ENCODE measurements around the gene UMODL1.
A peak's percentile ranks its signal among the peaks of the same experiment; 100 is the strongest.

The UMODL1 gene

DNA sequence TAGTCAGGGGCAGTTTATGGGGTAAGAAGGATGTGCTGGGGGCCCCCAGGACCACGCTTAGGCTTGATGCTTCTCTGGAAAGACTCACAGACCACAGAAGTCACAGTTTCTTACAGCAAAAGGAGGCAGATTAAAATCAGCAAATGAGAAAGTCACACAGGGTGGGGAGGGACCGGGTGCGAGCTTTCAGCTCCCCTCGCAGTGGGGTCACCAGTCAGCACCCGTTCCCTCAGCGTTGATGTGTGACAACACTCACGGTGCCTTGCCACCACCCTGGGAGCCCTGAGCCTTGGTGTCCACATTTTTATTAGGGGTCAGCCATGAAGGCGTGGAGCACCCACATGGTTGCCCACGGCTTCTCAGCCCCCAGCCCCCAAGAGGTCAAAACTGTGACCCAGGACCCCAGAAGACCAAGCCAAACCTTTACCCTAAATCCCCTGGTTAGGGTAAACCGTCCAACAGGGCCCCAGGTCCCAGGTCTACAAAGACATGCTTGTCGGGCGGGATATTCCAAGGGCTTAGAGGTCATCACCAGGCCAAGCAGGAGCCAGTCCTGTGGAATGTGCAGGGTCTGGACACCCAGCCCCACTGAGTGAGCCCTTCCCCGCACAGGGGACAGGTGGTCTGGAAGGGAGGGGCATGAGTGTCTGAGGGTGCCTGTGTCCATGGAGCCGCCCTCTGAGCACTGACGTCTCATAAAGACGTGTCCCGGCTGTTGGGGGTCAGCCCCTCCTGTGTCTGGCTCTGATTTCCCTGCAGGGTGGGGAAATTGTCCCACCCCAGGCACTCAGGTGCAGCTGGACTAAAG lies 83.3 kb downstream of the UMODL1 start:
- no peak for DNase-seq

DNA sequence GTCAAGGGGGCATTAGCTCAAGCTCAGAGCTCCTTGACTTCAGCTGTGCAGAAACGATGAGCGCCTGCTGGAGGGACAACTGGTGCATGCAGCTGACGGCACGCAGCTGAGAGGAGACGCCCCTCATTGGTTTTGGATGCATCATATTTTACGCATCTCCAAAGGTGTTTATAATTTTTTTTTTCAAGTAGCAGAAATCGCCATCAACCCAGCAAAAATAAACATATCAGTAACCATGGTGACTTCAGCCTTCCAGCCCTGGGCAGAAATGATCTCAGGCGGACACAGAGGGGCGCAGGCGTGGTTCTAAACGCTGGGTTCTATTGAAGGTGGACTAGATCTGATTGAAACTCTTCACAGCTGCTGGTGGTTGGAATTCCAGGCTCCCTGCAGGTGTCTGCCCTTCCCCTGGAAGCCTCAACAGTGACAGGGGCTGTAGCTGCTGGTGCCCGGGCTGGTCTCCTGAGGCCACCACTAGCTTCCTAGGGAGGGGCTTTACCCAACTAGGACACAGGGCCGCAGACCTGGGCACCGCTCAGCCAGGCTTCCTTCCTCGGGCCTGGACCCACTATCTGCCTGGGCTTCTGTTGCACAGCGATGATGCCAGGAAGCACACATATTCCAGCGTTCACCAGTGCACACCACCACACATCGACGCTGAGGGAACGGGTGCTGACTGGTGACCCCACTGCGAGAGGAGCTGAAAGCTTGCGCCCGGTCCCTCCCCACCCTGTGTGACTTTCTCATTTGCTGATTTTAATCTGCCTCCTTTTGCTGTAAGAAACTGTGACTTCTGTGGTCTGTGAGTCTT lies 84.1 kb downstream of the UMODL1 start:
- no peak for DNase-seq

DNA sequence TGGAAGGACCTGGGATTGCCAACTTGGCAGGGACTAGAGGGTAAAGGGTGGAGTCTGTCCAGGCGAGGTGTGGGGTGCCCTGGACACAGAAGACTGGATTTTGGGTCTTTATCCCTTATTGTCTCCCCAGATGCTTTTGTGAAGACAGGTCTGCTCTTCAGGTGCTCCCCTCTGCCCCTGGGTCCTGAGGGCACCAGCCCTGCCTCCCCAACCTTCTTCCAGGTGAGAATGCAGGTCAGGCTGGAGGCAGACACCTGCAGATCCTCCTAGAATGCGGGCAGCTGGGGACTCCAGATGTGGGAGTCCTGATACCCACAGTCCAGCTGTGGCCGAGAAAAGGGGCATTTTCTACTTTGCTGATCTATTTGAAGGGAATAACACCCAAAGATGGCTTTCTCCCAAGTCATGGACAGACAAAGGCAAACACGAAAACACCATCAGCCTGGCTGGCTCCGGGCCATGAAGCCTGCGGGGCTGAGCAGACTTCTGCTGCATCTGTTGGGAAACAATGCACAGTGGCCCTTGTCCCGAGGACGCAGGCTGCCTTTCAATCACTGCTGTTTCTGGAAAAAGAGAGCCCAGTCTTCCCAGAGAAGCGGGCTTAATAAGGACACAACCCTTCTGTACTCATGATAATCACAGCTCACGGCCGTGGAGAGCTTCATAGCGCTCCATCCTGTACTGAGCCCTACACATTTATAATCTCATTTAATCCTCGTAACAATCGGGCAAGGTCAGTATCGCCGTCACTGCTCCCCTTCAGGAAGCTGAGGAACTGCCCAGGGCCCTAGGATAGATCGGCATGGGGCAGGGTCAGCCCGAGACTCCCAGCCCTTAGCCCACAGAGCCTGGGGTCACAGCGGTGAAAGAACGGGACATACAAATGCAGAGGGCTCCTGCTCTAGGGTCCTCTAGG lies 85.8 kb downstream of the UMODL1 start:
- DNase-seq = no peak

DNA sequence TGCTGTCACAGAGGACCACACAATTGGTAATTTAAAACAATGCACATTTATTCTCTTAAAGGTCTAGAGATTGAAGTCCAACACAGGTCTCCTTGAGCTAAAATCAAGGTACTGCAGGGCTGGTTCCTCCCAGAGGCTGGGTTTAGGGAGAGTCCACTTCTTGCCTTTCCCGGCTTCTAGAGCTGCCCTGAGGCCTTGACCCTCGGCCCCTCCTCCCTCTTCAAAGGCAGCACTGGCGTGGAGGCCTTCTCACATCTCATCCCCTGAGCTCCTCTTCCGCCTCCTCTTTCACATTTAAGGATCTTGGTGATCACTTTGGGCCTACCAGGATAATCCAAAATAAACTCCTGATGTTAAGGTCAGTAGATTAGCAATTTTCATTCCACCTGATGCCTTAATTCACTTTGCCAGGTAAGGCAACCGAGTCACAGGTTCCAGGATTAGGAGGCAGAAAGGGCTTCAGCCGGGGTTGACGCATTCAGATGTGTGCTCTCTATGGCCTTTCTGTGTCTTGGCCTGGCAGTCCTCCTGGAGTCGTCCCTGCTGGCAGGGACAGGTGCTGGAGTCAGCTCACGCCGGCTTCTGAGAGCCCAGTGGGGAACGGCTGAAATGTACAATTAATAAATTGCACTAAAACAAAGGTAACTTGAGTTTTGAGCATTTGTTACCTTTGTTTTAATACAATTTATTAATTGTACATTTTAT lies 86.6 kb downstream of the UMODL1 start:
- DNase-seq = no peak

DNA sequence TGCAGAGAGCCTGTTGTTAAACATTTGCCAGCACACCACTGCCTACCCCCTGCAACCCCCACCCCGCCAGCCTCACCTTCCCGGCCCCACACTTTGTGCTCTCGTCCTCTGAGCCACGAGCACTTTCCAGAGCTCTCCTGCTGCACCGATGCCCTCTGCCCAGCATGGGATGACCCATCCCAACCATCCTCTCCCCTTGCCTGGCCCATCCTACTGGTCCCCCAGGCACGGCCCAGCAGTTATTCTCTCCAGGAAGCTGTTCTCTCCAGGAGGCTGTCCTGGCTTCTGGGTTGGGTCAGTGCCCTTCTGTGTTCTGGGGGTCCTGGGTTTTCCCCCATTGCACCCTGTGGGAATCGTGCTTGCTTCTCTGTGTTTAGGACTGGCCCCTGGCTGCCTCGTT lies 87.7 kb downstream of the UMODL1 start:
- no peak for DNase-seq

DNA sequence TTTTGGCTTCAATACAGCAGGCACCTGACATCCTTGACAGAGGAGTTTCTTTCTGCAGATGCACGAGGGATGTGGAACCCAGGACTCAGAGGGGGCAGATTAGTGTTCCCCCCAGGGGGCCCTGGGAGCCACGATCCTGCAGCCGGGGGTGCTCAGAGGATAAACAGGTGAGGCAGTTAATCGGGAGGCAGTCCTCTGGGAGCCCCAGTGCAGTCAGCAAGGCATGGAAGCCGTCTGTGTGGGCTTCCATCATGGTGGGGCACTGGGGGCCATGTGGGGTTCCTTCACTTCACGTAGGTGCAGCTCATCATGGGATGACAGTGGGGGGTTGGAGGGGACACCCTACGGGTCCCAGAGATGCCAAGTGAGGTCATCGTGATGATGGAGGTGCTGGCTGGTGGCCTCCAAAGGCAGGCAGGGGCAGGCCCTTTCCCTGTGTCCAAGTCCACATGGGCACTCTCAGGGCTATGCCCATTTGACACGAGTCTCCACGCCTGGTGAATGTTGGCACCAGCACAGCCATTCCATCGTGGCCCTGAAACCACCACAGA lies 88.5 kb downstream of the UMODL1 start:
- DNase-seq = no peak

DNA sequence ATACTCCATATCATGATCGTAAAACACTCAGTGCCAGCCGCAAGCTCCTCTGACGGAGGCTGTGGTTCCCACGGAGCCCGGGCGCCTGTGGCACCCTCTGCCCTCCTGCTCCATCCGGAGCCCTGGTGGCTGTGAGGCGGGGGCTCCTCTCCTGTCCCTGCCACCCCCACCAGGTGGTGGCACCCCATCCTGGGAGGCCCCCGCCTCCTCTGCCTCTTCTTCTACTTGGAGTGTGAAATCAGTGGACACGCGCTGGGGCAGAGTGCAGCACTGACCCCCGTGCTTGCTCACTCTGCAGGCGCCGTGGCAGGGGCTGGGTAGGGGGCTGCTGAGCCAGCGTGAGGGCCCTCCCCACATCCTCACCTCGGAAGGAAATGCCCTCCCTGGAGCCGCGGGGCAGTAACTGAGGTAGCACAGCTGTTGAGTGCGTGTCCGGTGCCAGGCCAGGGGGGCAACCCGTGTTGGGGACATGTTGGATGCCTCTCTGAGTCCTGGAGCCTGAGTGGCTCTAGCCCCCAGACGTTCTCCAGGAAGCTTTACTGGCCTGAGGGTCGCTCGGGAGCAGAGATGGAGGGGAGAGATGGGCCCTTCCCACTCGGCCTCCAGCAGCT lies 89.1 kb downstream of the UMODL1 start:
- DNase-seq = no peak

DNA sequence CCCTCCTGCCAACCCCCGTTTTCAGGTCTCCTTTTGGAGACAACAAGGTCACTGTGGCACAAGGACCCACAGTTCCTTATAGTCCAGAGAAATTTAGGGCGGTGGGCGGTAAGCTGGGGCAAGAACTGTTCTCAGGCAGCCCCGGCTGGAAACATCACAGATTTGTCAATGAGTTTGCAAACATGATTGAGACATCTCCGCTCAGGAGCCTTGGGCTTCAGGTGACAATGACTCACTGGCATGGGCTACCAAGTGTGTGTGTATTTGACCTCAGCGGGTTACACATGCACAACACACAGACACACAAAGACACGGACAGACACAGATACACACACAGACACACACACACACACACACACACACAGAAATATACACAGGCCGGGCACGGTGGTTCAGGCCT lies 89.6 kb downstream of the UMODL1 start:
- DNase-seq = no peak

DNA sequence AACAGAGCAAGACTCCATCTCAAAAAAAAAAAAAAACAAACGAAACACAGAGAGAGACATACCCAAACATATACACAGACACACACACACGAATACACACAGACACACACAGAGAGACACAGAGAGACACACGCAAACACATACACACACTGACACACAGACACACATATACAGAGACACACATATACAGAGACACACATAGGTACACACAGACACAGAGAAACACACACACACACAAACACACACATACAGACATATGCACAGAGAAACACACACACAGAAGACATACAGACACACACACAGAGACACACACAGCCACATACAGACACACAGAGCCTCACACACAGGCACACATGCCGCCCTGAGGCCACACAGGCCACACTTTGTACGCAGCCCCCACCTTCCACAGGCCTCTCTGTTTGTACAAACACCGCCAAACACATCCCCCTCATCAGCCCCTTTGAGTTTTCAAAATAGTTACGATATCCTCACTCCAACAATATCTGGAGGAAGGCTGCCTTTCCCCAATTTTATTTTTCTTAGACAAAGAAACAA lies 90.4 kb downstream of the UMODL1 start:
- DNase-seq = no peak

DNA sequence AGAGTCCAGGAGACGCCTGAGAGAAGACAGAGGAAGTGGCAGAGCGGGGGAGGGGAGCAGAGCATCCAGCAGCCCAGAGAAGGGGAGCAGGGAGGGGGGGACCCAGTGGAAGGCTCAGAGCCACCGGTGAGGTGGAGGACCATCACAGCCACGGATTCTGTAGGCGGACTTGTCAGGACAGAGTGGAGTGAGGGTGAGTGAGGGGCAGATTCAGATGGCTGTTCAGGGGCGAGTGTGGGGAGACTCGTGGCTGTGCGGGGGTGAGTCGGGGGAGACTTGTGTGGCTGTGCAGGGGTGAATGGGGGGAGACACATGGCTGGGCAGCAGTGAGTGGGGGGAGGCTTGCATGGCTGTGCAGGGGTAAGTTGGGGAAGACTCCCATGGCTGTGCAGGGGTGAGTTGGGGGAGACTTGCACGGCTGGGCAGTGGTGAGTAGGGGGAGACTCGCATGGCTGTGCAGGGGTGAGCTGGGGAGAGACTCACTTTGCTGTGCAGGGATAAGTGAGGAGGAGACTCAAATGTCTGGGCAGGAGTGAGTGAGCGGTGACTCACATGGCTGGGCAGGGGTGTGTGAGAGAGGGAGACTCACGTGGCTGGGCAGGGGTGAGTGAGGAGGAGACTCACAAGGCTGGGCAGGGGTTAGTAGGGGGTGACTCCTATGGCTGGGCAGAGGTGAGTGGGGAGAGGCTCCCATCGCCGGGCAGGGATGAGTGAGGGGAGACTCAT lies 91.0 kb downstream of the UMODL1 start:
- DNase-seq = no peak

DNA sequence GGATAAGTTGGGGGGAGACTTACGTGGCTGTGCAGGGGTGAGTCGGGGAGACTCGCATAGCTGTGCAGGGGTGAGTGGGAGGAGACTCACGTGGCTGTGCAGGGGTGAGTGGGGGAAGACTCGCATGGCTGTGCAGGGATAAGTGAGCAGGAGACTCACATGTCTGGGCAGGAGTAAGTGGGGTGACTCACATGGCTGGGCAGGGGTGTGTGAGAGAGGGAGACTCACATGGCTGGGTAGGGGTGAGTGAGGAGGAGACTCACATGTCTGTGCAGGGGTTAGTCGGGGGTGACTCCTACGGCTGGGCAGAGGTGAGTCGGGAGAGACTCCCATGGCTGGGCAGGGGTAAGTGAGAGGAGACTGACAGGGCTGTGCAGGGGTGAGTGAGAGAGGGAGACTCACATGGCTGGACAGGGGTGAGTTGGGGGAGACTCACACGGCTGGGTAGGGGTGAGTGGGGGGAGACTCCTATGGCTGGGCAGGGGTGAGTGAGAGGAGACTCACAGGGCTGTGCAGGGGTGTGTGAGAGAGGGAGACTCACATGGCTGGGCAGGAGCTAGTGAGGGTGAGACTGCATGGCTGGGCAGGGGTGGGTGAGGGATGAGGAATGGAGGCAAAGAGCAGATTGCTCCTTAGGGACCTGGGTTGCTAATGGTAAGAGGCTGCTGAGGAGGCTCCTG lies 91.9 kb downstream of the UMODL1 start:
- DNase-seq = no peak

DNA sequence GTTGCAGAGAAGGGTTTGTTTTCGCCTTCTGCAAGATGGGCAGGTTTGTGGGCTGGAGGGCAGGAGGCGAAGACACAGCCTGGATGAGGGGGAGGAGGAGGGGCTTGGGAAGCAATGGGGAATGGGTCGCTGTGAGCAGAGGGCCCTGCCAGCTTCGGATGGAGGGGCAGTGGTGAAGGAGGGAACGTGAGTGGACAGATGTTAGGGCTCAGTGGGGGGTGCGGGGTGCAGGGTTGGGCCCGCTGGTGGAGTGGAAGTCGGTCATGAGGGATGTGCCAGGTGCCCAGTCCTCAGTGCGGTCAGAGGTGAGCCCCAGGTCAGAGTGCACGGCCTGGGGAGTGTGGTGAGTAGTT lies 92.4 kb downstream of the UMODL1 start:
- DNase-seq = no peak

DNA sequence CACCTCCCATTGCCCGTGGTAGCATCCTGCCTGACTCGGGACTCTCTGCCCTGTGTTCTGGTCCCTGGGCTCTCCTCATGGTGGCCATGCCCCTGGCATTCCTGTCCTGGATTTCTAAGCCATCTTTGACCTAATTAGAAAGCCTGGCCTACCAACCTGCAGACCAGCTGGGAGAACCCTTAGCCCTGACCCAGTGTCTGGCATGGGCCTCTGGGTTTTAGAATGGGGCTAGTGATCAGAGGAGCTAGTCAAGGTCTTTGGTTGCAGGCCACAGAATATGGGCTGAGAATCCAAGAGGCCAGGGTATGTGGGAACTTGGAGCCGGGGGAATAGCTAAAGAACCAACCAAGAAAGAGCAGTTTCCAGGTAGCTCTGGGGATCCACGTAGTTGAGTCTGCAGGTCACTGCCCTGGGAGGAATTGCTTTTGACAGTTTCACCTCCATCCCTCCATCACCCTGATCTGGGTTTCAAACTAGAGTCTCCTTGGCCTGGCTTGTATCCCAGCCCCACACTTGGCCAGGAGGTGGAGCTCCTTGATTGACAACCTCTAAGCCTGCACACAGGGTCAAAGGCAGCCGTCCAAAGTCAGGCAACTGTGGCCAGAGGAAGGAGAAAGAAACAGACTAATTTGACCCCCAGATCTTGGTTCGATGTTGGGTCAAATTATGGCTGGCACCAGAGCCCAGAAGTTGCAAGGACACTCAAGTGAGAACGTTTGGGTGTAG lies 93.1 kb downstream of the UMODL1 start:
- DNase-seq = peak; percentile 58

DNA sequence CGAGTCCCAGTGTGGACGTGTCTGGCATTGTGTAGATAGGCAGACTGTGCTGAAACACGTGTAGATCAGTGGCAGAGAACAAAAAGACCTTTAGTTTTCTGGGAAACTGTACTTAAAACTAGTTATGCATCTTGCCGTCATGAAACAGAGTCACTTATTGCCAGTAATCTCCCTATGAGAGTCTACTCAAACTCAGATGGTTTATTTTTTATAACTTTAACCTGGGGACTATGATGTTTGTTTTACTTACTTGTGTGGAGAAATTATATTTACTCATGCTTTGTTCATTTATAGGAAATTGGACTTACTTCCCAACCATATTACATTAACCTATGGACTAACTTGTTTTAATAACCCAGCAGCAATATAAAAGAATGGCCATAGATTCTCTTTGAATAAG lies 93.7 kb downstream of the UMODL1 start:
- no peak for DNase-seq

DNA sequence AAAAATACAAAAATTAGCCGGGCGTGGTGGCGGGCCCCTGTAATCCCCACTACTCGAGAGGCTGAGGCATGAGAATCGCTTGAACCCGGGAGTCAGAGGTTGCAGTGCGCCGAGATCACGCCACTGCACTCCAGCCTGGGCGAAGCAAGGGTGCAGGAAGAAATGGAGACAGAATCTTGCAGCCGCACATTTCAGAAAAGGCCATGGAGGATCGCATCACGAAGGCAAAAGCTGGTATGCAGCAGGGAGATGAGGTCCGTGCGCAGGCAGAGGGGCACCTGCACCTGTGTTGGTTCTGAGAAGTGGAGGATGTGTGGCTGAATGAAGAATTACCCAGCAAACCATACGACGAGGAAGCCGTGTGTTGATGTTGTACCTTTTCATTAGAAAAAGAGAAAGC lies 94.8 kb downstream of the UMODL1 start:
- no peak for DNase-seq

DNA sequence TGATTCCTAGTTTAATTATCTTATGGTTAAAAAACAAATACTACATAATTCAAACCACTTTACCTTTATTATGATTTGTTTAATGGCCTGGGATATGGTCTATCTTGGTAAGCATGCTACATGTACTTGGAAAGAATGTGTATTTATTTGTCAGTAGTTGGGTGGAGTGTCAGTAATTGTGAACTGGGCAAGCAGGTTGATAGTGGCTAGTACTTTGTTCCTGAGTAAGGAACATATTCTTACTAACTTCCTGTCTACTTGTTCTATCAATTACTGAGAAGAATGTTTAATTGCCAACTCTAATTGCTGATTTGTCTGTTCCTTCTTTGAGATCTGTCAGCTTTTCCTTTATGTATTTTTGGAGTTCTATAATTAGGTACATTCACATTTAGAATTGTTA lies 98.6 kb downstream of the UMODL1 start:
- DNase-seq = no peak

DNA sequence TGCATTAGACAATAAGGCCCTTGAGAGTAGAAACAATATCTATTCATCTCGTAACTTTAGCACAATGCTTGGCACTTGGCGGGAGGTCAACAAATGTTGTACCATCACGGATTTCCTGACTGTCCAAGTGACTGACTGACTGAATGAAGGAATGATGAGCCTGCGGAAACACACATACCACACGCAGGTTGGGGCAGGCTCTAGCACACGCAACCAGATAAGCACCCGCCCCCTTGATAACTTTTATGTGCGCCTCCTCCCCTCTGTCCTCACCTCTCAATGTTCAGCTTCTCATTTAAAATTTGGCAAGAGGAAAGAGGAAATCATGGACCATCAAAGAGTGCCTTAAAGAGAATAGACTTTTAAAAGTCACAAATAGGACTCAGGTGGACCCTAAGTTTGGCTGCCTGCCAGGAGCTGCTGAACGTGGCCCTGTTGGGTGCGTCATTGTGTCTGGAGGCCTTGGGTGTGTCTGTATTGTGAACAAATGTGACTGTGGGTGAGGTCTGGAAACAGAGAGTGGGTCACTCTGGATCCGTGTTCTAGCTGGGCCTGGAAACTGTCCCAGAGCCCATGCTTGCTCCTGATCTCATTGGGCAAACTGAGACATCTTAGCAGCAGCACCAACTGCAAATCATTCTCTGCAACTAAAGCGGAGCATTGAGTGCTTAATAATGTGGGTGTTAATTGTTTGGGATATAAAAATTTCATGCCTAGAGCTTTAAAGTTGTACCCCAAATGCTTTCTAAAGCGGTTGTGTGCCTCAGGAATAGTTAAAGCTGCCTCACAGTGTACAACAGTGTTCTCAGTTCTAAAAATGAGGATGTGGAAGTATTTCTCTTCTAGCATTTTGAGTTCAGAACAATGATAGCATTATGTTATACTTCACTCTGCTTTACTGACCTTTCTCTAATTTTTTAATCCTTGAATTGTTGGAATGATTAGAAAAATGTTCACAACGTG lies 100.3 kb downstream of the UMODL1 start:
- no peak for DNase-seq
